Peyer's patch (tissue), 4 donors: ENCODE measurements around the gene DNAJC30. TPM values are rescaled to one million over a fixed set of nuclear protein-coding genes. Genes with fewer than 3 reads are reported as not detected.
"Not testable (repeated sequence)": the region's sequence is repeated elsewhere in the genome, so short reads cannot be mapped to it uniquely, and the experiment has no call there.

Experiments used
- DNase-seq, 3 donors: peaks; one replicate each; pipeline ENCODE4 v3.0.0-alpha.2; 2017 to 2019
- H3K27ac ChIP-seq, 4 donors: fragments of 200-600 bp; sonication (generic); one replicate each; pipeline ENCODE4 v1.5.1; 2016 to 2019
- H3K27me3 ChIP-seq, 2 donors: fragments of 200-600 bp; sonication (generic); one replicate each; pipeline ENCODE4 v1.5.1; 2019
- H3K36me3 ChIP-seq, 3 donors: fragments of 200-600 bp; sonication (generic); one replicate each; pipeline ENCODE4 v1.5.1; 2016 to 2019
- H3K4me1 ChIP-seq, 4 donors: fragments of 200-600 bp; sonication (generic); one replicate each; pipeline ENCODE4 v1.5.1; 2016 to 2019
- H3K4me3 ChIP-seq, 4 donors: fragments of 200-600 bp; sonication (generic); 1 replicate in 3 of 4; 2 replicates in 1 of 4; pipeline ENCODE4 v1.5.1; 2016 to 2019; ENCODE audit warnings: mild to moderate bottlenecking in 1 of 4
- H3K9me3 ChIP-seq, 4 donors: fragments of 200-600 bp; sonication (generic); one replicate each; pipeline ENCODE4 v1.5.1; 2016 to 2019; ENCODE audit warnings: mild to moderate bottlenecking in 1 of 4
- CTCF ChIP-seq, 6 experiments: fragments of 450-650 bp in 4 of 6; fragments of 200-600 bp in 2 of 6; sonication (generic) in 1 of 6; IDR thresholded peaks; one replicate each; pipeline ENCODE4 v1.5.1; 2017 to 2019; ENCODE audit warnings: antibody characterized with exemption in 6 of 6, mild to moderate bottlenecking in 3 of 6, moderate library complexity in 1 of 6
- POLR2A ChIP-seq, 2 donors: fragments of 450-650 bp; IDR thresholded peaks; one replicate each; pipeline ENCODE4 v1.5.1; 2017; ENCODE audit warnings: antibody characterized with exemption in 2 of 2, mild to moderate bottlenecking in 2 of 2, moderate library complexity in 2 of 2
- total RNA-seq, 4 donors: library from RNA; depleted of rRNA; stranded (reverse); fragments of >200 nt; gene quantifications; one replicate each; pipeline ENCODE4 v1.1.0, GENCODE V29; 2016

DNAJC30 gene
- total RNA-seq, 4 donors from 2014 or later, result 1.7 to 8.1 (median 5.6) TPM

DNA sequence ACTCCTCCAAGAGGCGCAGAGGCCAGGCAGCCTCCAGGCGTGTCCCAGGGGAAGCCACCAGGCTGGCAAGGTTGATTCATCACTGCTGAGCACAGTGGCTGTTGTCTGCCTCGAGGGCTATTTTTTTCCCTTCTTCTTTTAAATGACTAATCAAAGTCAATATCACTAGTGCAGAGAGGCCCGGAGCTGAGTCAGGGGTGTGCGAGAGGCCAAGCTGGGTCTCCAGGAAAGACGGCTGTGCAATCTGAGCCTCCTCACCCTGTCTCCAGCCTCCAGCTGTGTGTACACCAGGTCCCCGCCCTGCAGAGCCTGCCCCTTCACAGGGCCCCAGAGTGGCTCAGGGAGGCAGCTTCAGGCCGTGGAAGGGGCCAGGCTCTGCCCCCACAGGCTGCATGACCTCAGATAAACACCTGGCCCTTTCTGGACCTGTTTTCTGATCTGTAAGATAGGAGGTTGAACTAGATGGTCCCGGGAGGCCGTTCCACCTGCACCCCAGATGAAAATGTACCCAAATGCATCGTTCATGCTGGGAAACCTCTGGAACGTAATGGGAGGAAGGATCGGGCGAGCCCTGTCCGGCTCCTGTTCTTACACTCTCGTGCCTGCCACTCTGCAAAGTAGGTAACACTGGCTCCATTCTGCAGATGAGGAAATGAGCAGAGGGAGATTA, 32.5 kb upstream of the DNAJC30 start:
- peak in 1 of 3 donors; percentile 66 for DNase-seq
- peaks cover 0 to 43% (median 13%) of the 10 kb centered on the region in 4 donors for H3K4me1 ChIP-seq
- H3K36me3 ChIP-seq, result no peaks in the 10 kb centered on the region
- H3K27me3 ChIP-seq, result no peaks in the 10 kb centered on the region
- H3K9me3 ChIP-seq, result no peaks in the 10 kb centered on the region
- peak in 1 of 6 experiments; percentile 8 for TF ChIP-seq CTCF (IDR thresholded peaks at IDR 0.05)
- no peak for TF ChIP-seq POLR2A (IDR thresholded peaks at IDR 0.05)
- H3K4me3 ChIP-seq, result no peak overlapping the region
- H3K27ac ChIP-seq, result peak overlapping the region in 1 of 4 donors; percentile 14

GRCh38 chr7:73713319-73713718, 30.1 kb upstream of the DNAJC30 start:
- not testable (repeated sequence) for H3K36me3 ChIP-seq, H3K9me3 ChIP-seq, H3K4me3 ChIP-seq, H3K27ac ChIP-seq, DNase-seq, H3K27me3 ChIP-seq
- H3K4me1 ChIP-seq, result peaks cover 0 to 30% (median 5%) of the 10 kb centered on the region in 4 donors

- Histone ChIP-seq H3K4me1 (peaks cover 0 to 25% (median 2%) of the 10 kb centered on the region in 4 donors), H3K4me3 (no peak overlapping the region), H3K9me3 (no peaks in the 10 kb centered on the region), H3K27ac (no peak overlapping the region), H3K27me3 (no peaks in the 10 kb centered on the region), H3K36me3 (no peaks in the 10 kb centered on the region)
- no peak for DNase-seq
- TF ChIP-seq POLR2A (IDR thresholded peaks at IDR 0.05) (no peak), CTCF (IDR thresholded peaks at IDR 0.05) (no peak)
Observed at GRCh38 chr7:73712773-73713172, 29.5 kb upstream of the DNAJC30 start.

DNA sequence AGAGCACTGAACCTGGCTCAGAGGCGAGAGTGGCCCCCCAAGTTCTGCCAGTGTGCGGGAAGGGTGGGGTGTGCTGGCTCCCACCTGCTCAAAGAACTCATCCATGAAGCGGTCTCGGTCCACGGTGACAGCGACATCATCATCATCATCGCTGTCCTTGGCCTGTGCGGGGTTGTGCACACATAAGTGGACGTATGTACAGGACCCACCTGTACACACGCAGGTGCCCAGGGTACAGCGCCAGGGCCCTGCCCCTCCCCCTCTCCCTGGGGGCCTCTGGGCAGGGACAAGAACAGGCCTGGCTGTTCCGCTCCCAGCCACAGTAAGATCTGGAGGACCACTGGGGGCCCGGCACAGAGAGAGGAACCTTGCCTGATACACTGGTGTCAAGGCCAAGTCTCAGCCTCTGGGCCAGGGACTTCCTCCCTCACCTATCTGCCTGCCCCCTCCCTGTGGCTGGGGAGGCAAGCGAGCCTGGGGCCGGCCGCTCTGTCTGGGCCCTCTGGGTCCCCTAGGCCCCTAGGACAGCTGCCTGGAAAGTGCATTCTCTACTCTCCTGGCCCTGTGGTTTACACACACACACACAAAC, 25.8 kb upstream of the DNAJC30 start:
- TF ChIP-seq CTCF (IDR thresholded peaks at IDR 0.05) (no peak), POLR2A (IDR thresholded peaks at IDR 0.05) (no peak)
- Histone ChIP-seq H3K4me3 (no peak overlapping the region), H3K27me3 (no peaks in the 10 kb centered on the region), H3K27ac (no peak overlapping the region), H3K9me3 (no peaks in the 10 kb centered on the region), H3K36me3 (no peaks in the 10 kb centered on the region), H3K4me1 (peaks cover 0 to 14% (median 0%) of the 10 kb centered on the region in 4 donors)
- no peak for DNase-seq

- peak overlapping the region in 2 of 4 donors; percentile 36 to 47 for H3K27ac ChIP-seq
Observed at GRCh38 chr7:73707045-73707631, 23.9 kb upstream of the DNAJC30 start.

More at GRCh38 chr7:73707045-73707631, 23.9 kb upstream of the DNAJC30 start:
- H3K4me3 ChIP-seq, result no peak overlapping the region
- no peaks in the 10 kb centered on the region for H3K27me3 ChIP-seq
- DNase-seq, result peak; percentile 46 to 95 (median 92)
- TF ChIP-seq CTCF (IDR thresholded peaks at IDR 0.05) (no peak), POLR2A (IDR thresholded peaks at IDR 0.05) (no peak)
- no peaks in the 10 kb centered on the region for H3K36me3 ChIP-seq
- H3K4me1 ChIP-seq, result peaks cover 0 to 14% (median 0%) of the 10 kb centered on the region in 4 donors
- no peaks in the 10 kb centered on the region for H3K9me3 ChIP-seq
